Naive thymus-derived CD4-positive, alpha-beta T cell (primary cell): ENCODE results near the gene TMEM191C. TPM values are rescaled to one million over a fixed set of nuclear protein-coding genes. Genes with fewer than 3 reads are reported as not detected.

Experiments used
- ATAC-seq: fragments of 150-1000 bp; cut with Tn5 transposase; 2 replicates; pipeline ENCODE4 v1.10.0; 2021; ENCODE audit warnings: mild to moderate bottlenecking, moderate library complexity
- CTCF ChIA-PET: fragments of 350-600 bp; sonication (Branson Sonifier 250); formaldehyde crosslinking; loops from one replicate; lab custom pipeline; 2021; ENCODE audit warnings: antibody characterized with exemption; lab: Charles Lee
- POLR2A ChIA-PET: fragments of 350-600 bp; sonication (Branson Sonifier 250); formaldehyde crosslinking; loops from one replicate; lab custom pipeline; 2021; ENCODE audit warnings: antibody characterized with exemption, inconsistent platforms; lab: Charles Lee
- DNase-seq, 9 donors: peaks; one replicate each; pipeline versions ENCODE4 v3.0.0 to v3.0.0-alpha.2; 2020 to 2022; ENCODE audit warnings: mixed read lengths in 1 of 9
- H3K27ac ChIP-seq: one replicate; pipeline ENCODE4 v1.7.0; 2013; ENCODE audit warnings: mild to moderate bottlenecking, low read depth, low read length, moderate library complexity
- H3K27me3 ChIP-seq, 2 donors: one replicate each; pipeline ENCODE4 v1.7.0; 2013; ENCODE audit warnings: low read length in 2 of 2, mild to moderate bottlenecking in 2 of 2, moderate library complexity in 2 of 2; ENCODE audit not compliant: control insufficient read depth in 2 of 2, insufficient read depth in 2 of 2
- H3K36me3 ChIP-seq, 3 experiments: 1 replicate in 2 of 3; 2 replicates in 1 of 3; pipeline ENCODE4 v1.7.0; 2013; ENCODE audit warnings: low read length in 3 of 3, mild to moderate bottlenecking in 3 of 3, moderate library complexity in 1 of 3; ENCODE audit not compliant: insufficient read depth in 3 of 3, control insufficient read depth in 2 of 3
- H3K4me1 ChIP-seq, 2 donors: one replicate each; pipeline ENCODE4 v1.7.0; 2013; ENCODE audit warnings: low read length in 2 of 2, mild to moderate bottlenecking in 2 of 2, moderate library complexity in 1 of 2; ENCODE audit not compliant: control insufficient read depth in 2 of 2, insufficient read depth in 2 of 2
- H3K4me3 ChIP-seq: 2 replicates; pipeline ENCODE4 v1.7.0; 2013; ENCODE audit warnings: mild to moderate bottlenecking, low read length
- H3K9me3 ChIP-seq, 3 experiments: 1 replicate in 2 of 3; 2 replicates in 1 of 3; pipeline ENCODE4 v1.7.0; 2013; ENCODE audit warnings: low read length in 3 of 3; ENCODE audit not compliant: control insufficient read depth in 2 of 3
- H3K27ac Mint-ChIP-seq, 9 donors: one replicate each; pipeline ENCODE4 v1.8.0; 2020 to 2022; ENCODE audit warnings: mixed read lengths in 9 of 9, mild to moderate bottlenecking in 8 of 9, moderate library complexity in 5 of 9, inconsistent platforms in 2 of 9
- H3K27me3 Mint-ChIP-seq, 5 donors: one replicate each; pipeline ENCODE4 v1.8.0; 2021 to 2022; ENCODE audit warnings: mixed read lengths in 5 of 5, mild to moderate bottlenecking in 1 of 5
- H3K36me3 Mint-ChIP-seq, 5 donors: one replicate each; pipeline ENCODE4 v1.8.0; 2020 to 2022; ENCODE audit warnings: mixed read lengths in 5 of 5, mild to moderate bottlenecking in 3 of 5, inconsistent platforms in 1 of 5
- H3K4me1 Mint-ChIP-seq, 7 donors: one replicate each; pipeline ENCODE4 v1.8.0; 2020 to 2022; ENCODE audit warnings: mixed read lengths in 7 of 7, mild to moderate bottlenecking in 3 of 7, inconsistent platforms in 1 of 7
- H3K4me3 Mint-ChIP-seq, 10 donors: one replicate each; pipeline ENCODE4 v1.8.0; 2020 to 2022; ENCODE audit warnings: mild to moderate bottlenecking in 10 of 10, mixed read lengths in 10 of 10, moderate library complexity in 6 of 10, inconsistent platforms in 2 of 10
- H3K9me3 Mint-ChIP-seq, 11 donors: one replicate each; pipeline ENCODE4 v1.8.0; 2020 to 2022; ENCODE audit warnings: mixed read lengths in 11 of 11, mild to moderate bottlenecking in 4 of 11, inconsistent platforms in 1 of 11, moderate library complexity in 1 of 11
- intact Hi-C, 2 donors: fragments of 100-400 bp; cut with micrococcal nuclease; formaldehyde crosslinking; loops; one replicate each; pipeline ENCODE4 v1.15.1; 2023
- polyA plus RNA-seq, 2 donors: library from polyadenylated mRNA; unstranded; fragments of 300-500 nt; fragmentation: Illumina TruSeq; gene quantifications; one replicate each; pipeline ENCODE4 v1.2.3, GENCODE V29; 2021
- total RNA-seq, 6 experiments: library from RNA in 5 of 6; stranded (reverse) in 5 of 6; gene quantifications; 1 replicate in 5 of 6; 2 replicates in 1 of 6; pipeline ENCODE4 v1.2.3 and lab custom pipeline; 2021 to 2026

Gene TMEM191C
- total and polyA plus RNA-seq, 7 experiments from 2014 or later = 0.51 to 7.3 (median 2.8) TPM

GRCh38 chr22:21446827-21447690, 20.1 kb upstream of the TMEM191C start:
- DNase-seq (peak in 1 of 9 donors; percentile 16), ATAC-seq (no peak)
- H3K27me3 Mint-ChIP-seq = no peaks in the 10 kb centered on the region
- Histone ChIP-seq H3K4me3 (no peak overlapping the region), H3K4me1 (no peaks in the 10 kb centered on the region), H3K36me3 (peaks cover 0 to 51% (median 7%) of the 10 kb centered on the region in 3 experiments), H3K27me3 (no peaks in the 10 kb centered on the region), H3K27ac (no peak overlapping the region), H3K9me3 (no peaks in the 10 kb centered on the region)
- no peaks in the 10 kb centered on the region for H3K9me3 Mint-ChIP-seq
- no peak overlapping the region for H3K4me3 Mint-ChIP-seq
- peaks cover 0 to 9% (median 0%) of the 10 kb centered on the region in 5 donors for H3K36me3 Mint-ChIP-seq
- intact Hi-C loops = no loop called here
- peaks cover 0 to 3% (median 0%) of the 10 kb centered on the region in 7 donors for H3K4me1 Mint-ChIP-seq
- CTCF ChIA-PET = no interaction called here
- POLR2A ChIA-PET = no interaction called here
- no peak overlapping the region for H3K27ac Mint-ChIP-seq

- H3K4me1 Mint-ChIP-seq = peaks cover 0 to 3% (median 0%) of the 10 kb centered on the region in 7 donors
- H3K27ac ChIP-seq = no peak overlapping the region
- H3K4me1 ChIP-seq = no peaks in the 10 kb centered on the region
- ChIA-PET POLR2A (interaction anchor here (0.6 kb wide), 1 partner anchor 416 kb away, joined by 3 read pairs; no protein-coding TSS in a partner anchor), CTCF (no interaction called here)
- H3K36me3 ChIP-seq = peaks cover 0 to 50% (median 7%) of the 10 kb centered on the region in 3 experiments
- H3K9me3 Mint-ChIP-seq = no peaks in the 10 kb centered on the region
- H3K9me3 ChIP-seq = no peaks in the 10 kb centered on the region
- ATAC-seq = no peak
- intact Hi-C loops = no loop called here
- no peaks in the 10 kb centered on the region for H3K27me3 Mint-ChIP-seq
- DNase-seq = no peak
- H3K4me3 ChIP-seq = no peak overlapping the region
- peaks cover 0 to 9% (median 0%) of the 10 kb centered on the region in 5 donors for H3K36me3 Mint-ChIP-seq
- H3K27ac Mint-ChIP-seq = peak overlapping the region in 1 of 9 donors; percentile 72
- H3K27me3 ChIP-seq = no peaks in the 10 kb centered on the region
- H3K4me3 Mint-ChIP-seq = no peak overlapping the region
Measured at GRCh38 chr22:21447694-21448402, 19.3 kb upstream of the TMEM191C start.

- no peaks in the 10 kb centered on the region for H3K9me3 Mint-ChIP-seq
- DNase-seq (no peak), ATAC-seq (no peak)
- Histone ChIP-seq H3K27me3 (no peaks in the 10 kb centered on the region), H3K36me3 (peaks cover 0 to 41% (median 0%) of the 10 kb centered on the region in 3 experiments), H3K4me3 (no peak overlapping the region), H3K4me1 (no peaks in the 10 kb centered on the region), H3K9me3 (no peaks in the 10 kb centered on the region), H3K27ac (no peak overlapping the region)
- H3K27me3 Mint-ChIP-seq = no peaks in the 10 kb centered on the region
- no peak overlapping the region for H3K27ac Mint-ChIP-seq
- CTCF ChIA-PET = no interaction called here
- intact Hi-C loops = no loop called here
- peaks cover 0 to 9% (median 0%) of the 10 kb centered on the region in 5 donors for H3K36me3 Mint-ChIP-seq
- H3K4me1 Mint-ChIP-seq = no peaks in the 10 kb centered on the region
- H3K4me3 Mint-ChIP-seq = no peak overlapping the region
- POLR2A ChIA-PET = no interaction called here
Measured at GRCh38 chr22:21448627-21449416, 18.4 kb upstream of the TMEM191C start.

- Histone ChIP-seq H3K4me1 (no peaks in the 10 kb centered on the region), H3K9me3 (no peaks in the 10 kb centered on the region), H3K36me3 (peaks cover 0 to 32% (median 0%) of the 10 kb centered on the region in 3 experiments), H3K27me3 (no peaks in the 10 kb centered on the region), H3K27ac (no peak overlapping the region), H3K4me3 (no peak overlapping the region)
- H3K9me3 Mint-ChIP-seq = no peaks in the 10 kb centered on the region
- intact Hi-C loops = no loop called here
- DNase-seq = peak in 1 of 9 donors; percentile 17
- no peaks in the 10 kb centered on the region for H3K27me3 Mint-ChIP-seq
- H3K4me1 Mint-ChIP-seq = no peaks in the 10 kb centered on the region
- ChIA-PET POLR2A (no interaction called here), CTCF (no interaction called here)
- peaks cover 0 to 9% (median 0%) of the 10 kb centered on the region in 5 donors for H3K36me3 Mint-ChIP-seq
- no peak overlapping the region for H3K27ac Mint-ChIP-seq
- no peak for ATAC-seq
- no peak overlapping the region for H3K4me3 Mint-ChIP-seq
Measured at GRCh38 chr22:21449531-21450319, 17.5 kb upstream of the TMEM191C start.

GRCh38 chr22:21450320-21450831, 16.8 kb upstream of the TMEM191C start:
- POLR2A ChIA-PET = no interaction called here
- CTCF ChIA-PET = no interaction called here
- intact Hi-C loops = no loop called here
- Histone ChIP-seq H3K4me3 (no peak overlapping the region), H3K9me3 (no peaks in the 10 kb centered on the region), H3K4me1 (no peaks in the 10 kb centered on the region), H3K27me3 (no peaks in the 10 kb centered on the region), H3K36me3 (peaks cover 0 to 25% (median 0%) of the 10 kb centered on the region in 3 experiments), H3K27ac (no peak overlapping the region)
- H3K27me3 Mint-ChIP-seq = no peaks in the 10 kb centered on the region
- H3K4me1 Mint-ChIP-seq = no peaks in the 10 kb centered on the region
- H3K27ac Mint-ChIP-seq = no peak overlapping the region
- H3K9me3 Mint-ChIP-seq = no peaks in the 10 kb centered on the region
- no peak for ATAC-seq
- H3K4me3 Mint-ChIP-seq = no peak overlapping the region
- peaks cover 0 to 9% (median 0%) of the 10 kb centered on the region in 5 donors for H3K36me3 Mint-ChIP-seq
- peak in 1 of 9 donors; percentile 17 for DNase-seq
